GM12872 (cell line): Measurements from ENCODE around the gene SLC7A7.

Source experiments
- TF ChIP-seq, protein P1 (sequence below): IDR thresholded peaks from 3 replicates; pipeline ENCODE4 v1.5.1; 2011; ENCODE audit warnings: low read depth, mild to moderate bottlenecking, low read length, moderate library complexity; ENCODE audit not compliant: insufficient read depth

Gene SLC7A7

GRCh38 chr14:22769369-22769768 lies 45.9 kb downstream of the SLC7A7 start:
- TF ChIP-seq, protein P1, sequence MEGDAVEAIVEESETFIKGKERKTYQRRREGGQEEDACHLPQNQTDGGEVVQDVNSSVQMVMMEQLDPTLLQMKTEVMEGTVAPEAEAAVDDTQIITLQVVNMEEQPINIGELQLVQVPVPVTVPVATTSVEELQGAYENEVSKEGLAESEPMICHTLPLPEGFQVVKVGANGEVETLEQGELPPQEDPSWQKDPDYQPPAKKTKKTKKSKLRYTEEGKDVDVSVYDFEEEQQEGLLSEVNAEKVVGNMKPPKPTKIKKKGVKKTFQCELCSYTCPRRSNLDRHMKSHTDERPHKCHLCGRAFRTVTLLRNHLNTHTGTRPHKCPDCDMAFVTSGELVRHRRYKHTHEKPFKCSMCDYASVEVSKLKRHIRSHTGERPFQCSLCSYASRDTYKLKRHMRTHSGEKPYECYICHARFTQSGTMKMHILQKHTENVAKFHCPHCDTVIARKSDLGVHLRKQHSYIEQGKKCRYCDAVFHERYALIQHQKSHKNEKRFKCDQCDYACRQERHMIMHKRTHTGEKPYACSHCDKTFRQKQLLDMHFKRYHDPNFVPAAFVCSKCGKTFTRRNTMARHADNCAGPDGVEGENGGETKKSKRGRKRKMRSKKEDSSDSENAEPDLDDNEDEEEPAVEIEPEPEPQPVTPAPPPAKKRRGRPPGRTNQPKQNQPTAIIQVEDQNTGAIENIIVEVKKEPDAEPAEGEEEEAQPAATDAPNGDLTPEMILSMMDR = no peak

- TF ChIP-seq, protein P1 = no peak
Observed at GRCh38 chr14:22768947-22769346, 46.3 kb downstream of the SLC7A7 start.

DNA sequence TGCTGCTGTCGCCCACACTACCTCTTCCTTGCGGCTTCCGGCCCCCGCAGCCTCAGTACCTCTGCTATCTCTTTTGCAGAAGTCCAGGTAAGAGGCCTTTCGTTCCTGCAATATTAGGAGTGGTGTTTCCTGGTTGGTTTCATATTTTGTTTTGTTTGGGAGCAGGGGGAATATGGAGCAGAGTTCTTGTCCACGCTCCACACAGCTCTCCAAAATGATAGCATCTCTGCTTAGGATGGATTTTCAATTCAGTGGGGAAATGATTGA lies 48.0 kb downstream of the SLC7A7 start:
- TF ChIP-seq, protein P1 = no peak

GRCh38 chr14:22766457-22767322 lies 48.5 kb downstream of the SLC7A7 start, which contains the start of gene OXA1L:
TSS of gene OXA1L (plus strand) at chr14:22766688. CDS start at chr14:22766702, 14 bp downstream.
- TF ChIP-seq, protein P1 = no peak

DNA sequence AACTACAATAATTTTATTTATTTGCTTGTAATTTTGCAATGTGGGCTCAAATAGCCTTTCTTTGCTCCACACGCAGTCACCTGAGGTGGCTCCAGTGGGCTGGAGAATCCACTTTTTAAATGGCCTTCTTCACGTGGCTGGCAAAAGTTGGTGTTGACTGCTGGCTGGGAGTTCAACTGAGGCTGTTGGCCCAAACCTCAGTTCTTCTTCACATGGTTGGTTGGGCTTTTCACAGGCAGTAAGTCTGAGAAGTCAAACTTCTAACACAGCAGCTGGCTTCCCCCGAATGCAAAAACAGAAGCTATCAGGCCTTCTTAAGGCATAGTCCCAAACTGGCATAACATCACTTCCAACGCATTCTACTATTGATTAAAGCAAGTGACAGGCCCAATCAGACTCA lies 50.9 kb downstream of the SLC7A7 start:
- TF ChIP-seq, protein P1 = no peak

- TF ChIP-seq, protein P1 = no peak
Observed at GRCh38 chr14:22761734-22762133, 53.5 kb downstream of the SLC7A7 start.

DNA sequence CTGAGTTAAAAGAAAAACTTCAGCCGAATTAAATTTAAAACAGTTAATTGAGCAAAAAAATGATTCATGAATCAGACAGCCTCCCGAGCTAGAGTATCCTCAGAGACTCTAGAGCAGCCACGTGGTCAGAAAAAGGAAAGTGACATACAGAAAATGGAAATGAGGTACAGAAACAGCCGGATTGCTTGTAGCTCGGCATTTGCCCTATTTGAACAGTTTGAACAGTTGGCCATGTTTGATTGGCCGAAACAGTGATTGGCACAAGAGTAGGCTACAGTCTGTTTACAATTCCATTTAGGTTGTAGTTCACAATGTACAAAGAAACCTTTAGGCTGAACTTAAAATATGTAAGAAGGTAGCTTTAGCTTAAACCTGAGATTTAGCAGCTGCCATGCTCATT lies 61.6 kb downstream of the SLC7A7 start:
- TF ChIP-seq, protein P1 = no peak
